ENCODE measurements around the gene SYNE4.

SYNE4 gene

DNA sequence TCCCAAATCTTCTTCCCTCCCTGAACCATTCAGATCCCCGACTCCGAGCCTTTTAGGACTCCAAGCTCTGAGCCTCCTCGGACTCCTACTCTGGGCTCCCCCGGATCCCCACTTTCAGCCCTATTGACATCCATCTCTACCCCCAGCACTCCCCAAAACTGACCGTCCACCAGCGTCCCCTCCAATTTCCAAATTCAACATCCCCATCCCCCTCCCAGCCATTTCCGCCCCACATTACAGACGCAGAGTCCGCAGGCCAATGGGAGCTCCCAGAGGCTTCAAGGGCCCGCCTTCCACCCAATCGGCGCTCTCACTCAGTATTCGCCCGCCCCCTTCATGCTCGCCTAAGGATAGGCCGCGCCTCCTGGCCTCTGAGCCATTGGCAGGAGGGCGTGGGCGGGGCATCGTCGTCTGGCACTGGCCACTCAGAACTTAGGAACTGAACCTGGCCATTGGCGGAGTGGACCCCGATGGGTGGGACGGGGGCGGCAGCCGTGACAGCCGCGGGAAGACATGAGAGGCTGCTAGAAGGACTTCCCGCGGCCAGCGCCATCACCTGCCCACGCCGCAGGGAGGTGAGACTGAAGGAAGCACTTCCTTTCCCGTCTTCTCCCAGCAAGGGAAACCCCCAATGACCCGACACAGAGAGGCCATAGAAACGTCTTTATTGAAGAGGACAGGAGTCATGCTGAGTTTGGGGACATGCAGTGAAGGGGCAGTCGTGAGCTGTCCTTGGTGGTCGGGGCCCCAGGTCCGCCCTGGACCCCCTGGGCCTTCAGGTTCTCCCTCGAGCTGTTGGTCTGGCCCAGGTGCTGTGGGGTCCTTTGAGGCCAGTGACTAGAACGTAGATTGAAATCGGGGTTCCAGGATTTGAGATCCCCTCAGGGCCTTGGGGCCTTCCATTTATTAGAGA, 5.7 kb upstream of the SYNE4 start, which contains the start of gene ALKBH6 (continued):
- TF ChIP-seq ZNF121 (tag by site-specific recombination; IDR thresholded peaks at IDR 0.05) = no peak
- peak; percentile 75 for TF ChIP-seq ZNF24 (tag by site-specific recombination; IDR thresholded peaks at IDR 0.05)
- no peak for TF ChIP-seq ZNF549 (tag by site-specific recombination; IDR thresholded peaks at IDR 0.05)
- peak; percentile 98 for TF ChIP-seq ZFHX2 (tag by site-specific recombination; conservative IDR thresholded peaks at IDR 0.05)
- TF ChIP-seq, protein P1, sequence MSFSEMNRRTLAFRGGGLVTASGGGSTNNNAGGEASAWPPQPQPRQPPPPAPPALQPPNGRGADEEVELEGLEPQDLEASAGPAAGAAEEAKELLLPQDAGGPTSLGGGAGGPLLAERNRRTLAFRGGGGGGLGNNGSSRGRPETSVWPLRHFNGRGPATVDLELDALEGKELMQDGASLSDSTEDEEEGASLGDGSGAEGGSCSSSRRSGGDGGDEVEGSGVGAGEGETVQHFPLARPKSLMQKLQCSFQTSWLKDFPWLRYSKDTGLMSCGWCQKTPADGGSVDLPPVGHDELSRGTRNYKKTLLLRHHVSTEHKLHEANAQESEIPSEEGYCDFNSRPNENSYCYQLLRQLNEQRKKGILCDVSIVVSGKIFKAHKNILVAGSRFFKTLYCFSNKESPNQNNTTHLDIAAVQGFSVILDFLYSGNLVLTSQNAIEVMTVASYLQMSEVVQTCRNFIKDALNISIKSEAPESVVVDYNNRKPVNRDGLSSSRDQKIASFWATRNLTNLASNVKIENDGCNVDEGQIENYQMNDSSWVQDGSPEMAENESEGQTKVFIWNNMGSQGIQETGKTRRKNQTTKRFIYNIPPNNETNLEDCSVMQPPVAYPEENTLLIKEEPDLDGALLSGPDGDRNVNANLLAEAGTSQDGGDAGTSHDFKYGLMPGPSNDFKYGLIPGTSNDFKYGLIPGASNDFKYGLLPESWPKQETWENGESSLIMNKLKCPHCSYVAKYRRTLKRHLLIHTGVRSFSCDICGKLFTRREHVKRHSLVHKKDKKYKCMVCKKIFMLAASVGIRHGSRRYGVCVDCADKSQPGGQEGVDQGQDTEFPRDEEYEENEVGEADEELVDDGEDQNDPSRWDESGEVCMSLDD (tag by site-specific recombination; IDR thresholded peaks at IDR 0.05) = peak; percentile 91
- TF ChIP-seq ZNF174 (tag by site-specific recombination; IDR thresholded peaks at IDR 0.05) = no peak
- TF ChIP-seq MYNN (tag by site-specific recombination; IDR thresholded peaks at IDR 0.05; ENCODE audit: borderline replicate concordance) = no peak
- TF ChIP-seq ZBTB1 (tag by site-specific recombination; IDR thresholded peaks at IDR 0.05) = no peak
- no peak for TF ChIP-seq ZNF302 (tag by site-specific recombination; IDR thresholded peaks at IDR 0.05; ENCODE audit: low read depth)
- no peak for TF ChIP-seq ZNF571 (tag by site-specific recombination; IDR thresholded peaks at IDR 0.05)
- TF ChIP-seq, protein P2, sequence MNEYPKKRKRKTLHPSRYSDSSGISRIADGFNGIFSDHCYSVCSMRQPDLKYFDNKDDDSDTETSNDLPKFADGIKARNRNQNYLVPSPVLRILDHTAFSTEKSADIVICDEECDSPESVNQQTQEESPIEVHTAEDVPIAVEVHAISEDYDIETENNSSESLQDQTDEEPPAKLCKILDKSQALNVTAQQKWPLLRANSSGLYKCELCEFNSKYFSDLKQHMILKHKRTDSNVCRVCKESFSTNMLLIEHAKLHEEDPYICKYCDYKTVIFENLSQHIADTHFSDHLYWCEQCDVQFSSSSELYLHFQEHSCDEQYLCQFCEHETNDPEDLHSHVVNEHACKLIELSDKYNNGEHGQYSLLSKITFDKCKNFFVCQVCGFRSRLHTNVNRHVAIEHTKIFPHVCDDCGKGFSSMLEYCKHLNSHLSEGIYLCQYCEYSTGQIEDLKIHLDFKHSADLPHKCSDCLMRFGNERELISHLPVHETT (tag by site-specific recombination; IDR thresholded peaks at IDR 0.05) = peak; percentile 84
- no peak for TF ChIP-seq ZBTB8A (tag by site-specific recombination; IDR thresholded peaks at IDR 0.05)
- TF ChIP-seq ZNF19 (tag by site-specific recombination; IDR thresholded peaks at IDR 0.05; ENCODE audit: low read depth) = no peak
- TF ChIP-seq, protein P3, sequence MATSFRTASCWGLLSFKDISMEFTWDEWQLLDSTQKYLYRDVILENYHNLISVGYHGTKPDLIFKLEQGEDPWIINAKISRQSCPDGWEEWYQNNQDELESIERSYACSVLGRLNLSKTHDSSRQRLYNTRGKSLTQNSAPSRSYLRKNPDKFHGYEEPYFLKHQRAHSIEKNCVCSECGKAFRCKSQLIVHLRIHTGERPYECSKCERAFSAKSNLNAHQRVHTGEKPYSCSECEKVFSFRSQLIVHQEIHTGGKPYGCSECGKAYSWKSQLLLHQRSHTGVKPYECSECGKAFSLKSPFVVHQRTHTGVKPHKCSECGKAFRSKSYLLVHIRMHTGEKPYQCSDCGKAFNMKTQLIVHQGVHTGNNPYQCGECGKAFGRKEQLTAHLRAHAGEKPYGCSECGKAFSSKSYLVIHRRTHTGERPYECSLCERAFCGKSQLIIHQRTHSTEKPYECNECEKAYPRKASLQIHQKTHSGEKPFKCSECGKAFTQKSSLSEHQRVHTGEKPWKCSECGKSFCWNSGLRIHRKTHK (tag by site-specific recombination; IDR thresholded peaks at IDR 0.05) = no peak
- peak; percentile 66 for TF ChIP-seq SP7 (tag by site-specific recombination; IDR thresholded peaks at IDR 0.05)
- no peak for TF ChIP-seq ZNF140 (tag by site-specific recombination; IDR thresholded peaks at IDR 0.05)
- TF ChIP-seq, protein P4, sequence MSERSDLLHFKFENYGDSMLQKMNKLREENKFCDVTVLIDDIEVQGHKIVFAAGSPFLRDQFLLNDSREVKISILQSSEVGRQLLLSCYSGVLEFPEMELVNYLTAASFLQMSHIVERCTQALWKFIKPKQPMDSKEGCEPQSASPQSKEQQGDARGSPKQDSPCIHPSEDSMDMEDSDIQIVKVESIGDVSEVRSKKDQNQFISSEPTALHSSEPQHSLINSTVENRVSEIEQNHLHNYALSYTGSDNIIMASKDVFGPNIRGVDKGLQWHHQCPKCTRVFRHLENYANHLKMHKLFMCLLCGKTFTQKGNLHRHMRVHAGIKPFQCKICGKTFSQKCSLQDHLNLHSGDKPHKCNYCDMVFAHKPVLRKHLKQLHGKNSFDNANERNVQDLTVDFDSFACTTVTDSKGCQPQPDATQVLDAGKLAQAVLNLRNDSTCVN (tag by site-specific recombination; optimal IDR thresholded peaks at IDR 0.05) = peak; percentile 34
- peak; percentile 79 for TF ChIP-seq ZNF2 (tag by site-specific recombination; IDR thresholded peaks at IDR 0.05)
- TF ChIP-seq, protein P5, sequence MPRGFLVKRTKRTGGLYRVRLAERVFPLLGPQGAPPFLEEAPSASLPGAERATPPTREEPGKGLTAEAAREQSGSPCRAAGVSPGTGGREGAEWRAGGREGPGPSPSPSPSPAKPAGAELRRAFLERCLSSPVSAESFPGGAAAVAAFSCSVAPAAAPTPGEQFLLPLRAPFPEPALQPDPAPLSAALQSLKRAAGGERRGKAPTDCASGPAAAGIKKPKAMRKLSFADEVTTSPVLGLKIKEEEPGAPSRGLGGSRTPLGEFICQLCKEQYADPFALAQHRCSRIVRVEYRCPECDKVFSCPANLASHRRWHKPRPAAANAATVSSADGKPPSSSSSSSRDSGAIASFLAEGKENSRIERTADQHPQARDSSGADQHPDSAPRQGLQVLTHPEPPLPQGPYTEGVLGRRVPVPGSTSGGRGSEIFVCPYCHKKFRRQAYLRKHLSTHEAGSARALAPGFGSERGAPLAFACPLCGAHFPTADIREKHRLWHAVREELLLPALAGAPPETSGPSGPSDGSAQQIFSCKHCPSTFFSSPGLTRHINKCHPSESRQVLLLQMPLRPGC (tag by site-specific recombination; IDR thresholded peaks at IDR 0.05) = peak; percentile 62; the same call in 1 of the 2 replicates
- no peak for TF ChIP-seq ZNF514 (tag by site-specific recombination; IDR thresholded peaks at IDR 0.05)
- TF ChIP-seq YY2 (tag by site-specific recombination; IDR thresholded peaks at IDR 0.05) = peak; percentile 70; the same call in 1 of the 2 replicates
- TF ChIP-seq, protein P6, sequence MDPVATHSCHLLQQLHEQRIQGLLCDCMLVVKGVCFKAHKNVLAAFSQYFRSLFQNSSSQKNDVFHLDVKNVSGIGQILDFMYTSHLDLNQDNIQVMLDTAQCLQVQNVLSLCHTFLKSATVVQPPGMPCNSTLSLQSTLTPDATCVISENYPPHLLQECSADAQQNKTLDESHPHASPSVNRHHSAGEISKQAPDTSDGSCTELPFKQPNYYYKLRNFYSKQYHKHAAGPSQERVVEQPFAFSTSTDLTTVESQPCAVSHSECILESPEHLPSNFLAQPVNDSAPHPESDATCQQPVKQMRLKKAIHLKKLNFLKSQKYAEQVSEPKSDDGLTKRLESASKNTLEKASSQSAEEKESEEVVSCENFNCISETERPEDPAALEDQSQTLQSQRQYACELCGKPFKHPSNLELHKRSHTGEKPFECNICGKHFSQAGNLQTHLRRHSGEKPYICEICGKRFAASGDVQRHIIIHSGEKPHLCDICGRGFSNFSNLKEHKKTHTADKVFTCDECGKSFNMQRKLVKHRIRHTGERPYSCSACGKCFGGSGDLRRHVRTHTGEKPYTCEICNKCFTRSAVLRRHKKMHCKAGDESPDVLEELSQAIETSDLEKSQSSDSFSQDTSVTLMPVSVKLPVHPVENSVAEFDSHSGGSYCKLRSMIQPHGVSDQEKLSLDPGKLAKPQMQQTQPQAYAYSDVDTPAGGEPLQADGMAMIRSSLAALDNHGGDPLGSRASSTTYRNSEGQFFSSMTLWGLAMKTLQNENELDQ (tag by site-specific recombination; IDR thresholded peaks at IDR 0.05; ENCODE audit: low read depth) = no peak
- TF ChIP-seq, protein P7, sequence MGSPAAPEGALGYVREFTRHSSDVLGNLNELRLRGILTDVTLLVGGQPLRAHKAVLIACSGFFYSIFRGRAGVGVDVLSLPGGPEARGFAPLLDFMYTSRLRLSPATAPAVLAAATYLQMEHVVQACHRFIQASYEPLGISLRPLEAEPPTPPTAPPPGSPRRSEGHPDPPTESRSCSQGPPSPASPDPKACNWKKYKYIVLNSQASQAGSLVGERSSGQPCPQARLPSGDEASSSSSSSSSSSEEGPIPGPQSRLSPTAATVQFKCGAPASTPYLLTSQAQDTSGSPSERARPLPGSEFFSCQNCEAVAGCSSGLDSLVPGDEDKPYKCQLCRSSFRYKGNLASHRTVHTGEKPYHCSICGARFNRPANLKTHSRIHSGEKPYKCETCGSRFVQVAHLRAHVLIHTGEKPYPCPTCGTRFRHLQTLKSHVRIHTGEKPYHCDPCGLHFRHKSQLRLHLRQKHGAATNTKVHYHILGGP (tag by site-specific recombination; IDR thresholded peaks at IDR 0.05) = no peak
- TF ChIP-seq, protein P8, sequence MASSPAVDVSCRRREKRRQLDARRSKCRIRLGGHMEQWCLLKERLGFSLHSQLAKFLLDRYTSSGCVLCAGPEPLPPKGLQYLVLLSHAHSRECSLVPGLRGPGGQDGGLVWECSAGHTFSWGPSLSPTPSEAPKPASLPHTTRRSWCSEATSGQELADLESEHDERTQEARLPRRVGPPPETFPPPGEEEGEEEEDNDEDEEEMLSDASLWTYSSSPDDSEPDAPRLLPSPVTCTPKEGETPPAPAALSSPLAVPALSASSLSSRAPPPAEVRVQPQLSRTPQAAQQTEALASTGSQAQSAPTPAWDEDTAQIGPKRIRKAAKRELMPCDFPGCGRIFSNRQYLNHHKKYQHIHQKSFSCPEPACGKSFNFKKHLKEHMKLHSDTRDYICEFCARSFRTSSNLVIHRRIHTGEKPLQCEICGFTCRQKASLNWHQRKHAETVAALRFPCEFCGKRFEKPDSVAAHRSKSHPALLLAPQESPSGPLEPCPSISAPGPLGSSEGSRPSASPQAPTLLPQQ (tag by site-specific recombination; IDR thresholded peaks at IDR 0.05) = peak; percentile 73
- peak; percentile 91 for TF ChIP-seq YY1 (tag by site-specific recombination; IDR thresholded peaks at IDR 0.05)

All from HEK293 (cell line).